ENCODE results near the gene PHACTR1. TPM values are rescaled to one million over a fixed set of nuclear protein-coding genes. Genes with fewer than 3 reads are reported as not detected.

Gene PHACTR1
- total RNA-seq, 1 experiment from 2014 or later, result 0.05 TPM

- intact Hi-C loops (cut with micrococcal nuclease; ENCODE audit: unreplicated experiment) (no loop called here), in situ Hi-C loops (cut with HindIII; ENCODE audit: low pct_unique_long_range_greater_than_20kb, low sequenced_read_pairs) (no loop called here)
- H3K27me3 ChIP-seq (ENCODE audit: control insufficient read depth, insufficient read depth, low read length), result no peaks in the 10 kb centered on the region; the same call in 1 of the 2 replicates
- no peaks in the 10 kb centered on the region for H3K36me3 ChIP-seq (ENCODE audit: control insufficient read depth, insufficient read depth, low read length)
- no TSS peak for BruUV-seq (replicated peaks)
- no peak for ATAC-seq
- H3K9me3 ChIP-seq (ENCODE audit: control insufficient read depth, insufficient read depth, low read depth, low read length), result no peaks in the 10 kb centered on the region
- CTCF ChIA-PET, result interaction anchor here (0.9 kb wide), 1 partner anchor 13 kb away, joined by 3 read pairs; no protein-coding TSS in a partner anchor
- H3K27ac ChIP-seq (ENCODE audit: low read length), result no peak overlapping the region
- TF ChIP-seq POLR2AphosphoS5 (IDR thresholded peaks at IDR 0.05; ENCODE audit: low read depth, low read length) (no peak), SIN3A (IDR thresholded peaks at IDR 0.05; ENCODE audit: borderline replicate concordance, insufficient read depth, low read depth, low read length) (no peak), REST (IDR thresholded peaks at IDR 0.05; ENCODE audit: insufficient read depth in 1 of 2, low read depth in 2 of 2, low read length in 1 of 2) (no peak), TCF7L2 (IDR thresholded peaks at IDR 0.05; ENCODE audit: low read depth, low read length) (no peak), CTCF (IDR thresholded peaks at IDR 0.05) (no peak)
- DNase-seq (ENCODE audit: low read depth, low spot score), result no peak
- no peak overlapping the region for H3K4me3 ChIP-seq (ENCODE audit: low read depth in 2 of 2, low read length in 2 of 2)
- H3K4me1 ChIP-seq (ENCODE audit: control insufficient read depth, insufficient read depth, low read length), result no peaks in the 10 kb centered on the region
- POLR2A ChIA-PET, result no interaction called here
Observed at GRCh38 chr6:12815089-12815488, 98.5 kb downstream of the PHACTR1 start.

- in situ Hi-C loops (cut with HindIII; ENCODE audit: low pct_unique_long_range_greater_than_20kb, low sequenced_read_pairs) (no loop called here), intact Hi-C loops (cut with micrococcal nuclease; ENCODE audit: unreplicated experiment) (no loop called here)
- BruUV-seq (replicated peaks), result no TSS peak
- H3K27me3 ChIP-seq (ENCODE audit: control insufficient read depth, insufficient read depth, low read length), result no peaks in the 10 kb centered on the region; the same call in 1 of the 2 replicates
- ChIA-PET POLR2A (no interaction called here), CTCF (interaction anchor here (0.9 kb wide), 1 partner anchor 14 kb away, joined by 3 read pairs; no protein-coding TSS in a partner anchor)
- no peaks in the 10 kb centered on the region for H3K36me3 ChIP-seq (ENCODE audit: control insufficient read depth, insufficient read depth, low read length)
- no peak for ATAC-seq
- TF ChIP-seq REST (IDR thresholded peaks at IDR 0.05; ENCODE audit: insufficient read depth in 1 of 2, low read depth in 2 of 2, low read length in 1 of 2) (no peak), CTCF (IDR thresholded peaks at IDR 0.05) (no peak), TCF7L2 (IDR thresholded peaks at IDR 0.05; ENCODE audit: low read depth, low read length) (no peak), POLR2AphosphoS5 (IDR thresholded peaks at IDR 0.05; ENCODE audit: low read depth, low read length) (no peak), SIN3A (IDR thresholded peaks at IDR 0.05; ENCODE audit: borderline replicate concordance, insufficient read depth, low read depth, low read length) (no peak)
- no peak for DNase-seq (ENCODE audit: low read depth, low spot score)
- H3K27ac ChIP-seq (ENCODE audit: low read length), result no peak overlapping the region
- no peak overlapping the region for H3K4me3 ChIP-seq (ENCODE audit: low read depth in 2 of 2, low read length in 2 of 2)
- no peaks in the 10 kb centered on the region for H3K9me3 ChIP-seq (ENCODE audit: control insufficient read depth, insufficient read depth, low read depth, low read length)
- H3K4me1 ChIP-seq (ENCODE audit: control insufficient read depth, insufficient read depth, low read length), result no peaks in the 10 kb centered on the region
Observed at GRCh38 chr6:12815884-12816600, 99.5 kb downstream of the PHACTR1 start.
